ENCODE data around the gene SYT3.

DNA sequence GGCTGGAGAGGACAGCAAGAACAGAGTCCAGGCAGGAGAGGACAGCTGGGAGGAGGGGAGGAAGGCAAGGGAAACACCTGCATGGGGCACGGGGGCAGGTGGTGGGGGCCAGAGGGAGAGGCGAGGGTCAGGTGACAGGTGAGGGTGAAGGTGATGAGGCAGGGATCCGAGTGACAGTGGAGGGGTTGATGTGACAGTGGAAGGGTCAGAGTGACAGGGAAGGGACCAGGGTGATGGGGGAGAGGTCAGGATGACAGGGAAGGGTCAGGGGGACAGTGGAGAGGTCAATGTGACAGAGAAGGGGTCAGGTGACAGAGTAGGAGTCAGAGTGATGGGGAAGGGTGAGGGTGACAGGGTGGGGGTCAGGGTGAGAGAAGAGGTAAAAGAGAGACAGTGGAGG is 38.6 kb upstream of the SYT3 start:
- TF ChIP-seq, protein P1, sequence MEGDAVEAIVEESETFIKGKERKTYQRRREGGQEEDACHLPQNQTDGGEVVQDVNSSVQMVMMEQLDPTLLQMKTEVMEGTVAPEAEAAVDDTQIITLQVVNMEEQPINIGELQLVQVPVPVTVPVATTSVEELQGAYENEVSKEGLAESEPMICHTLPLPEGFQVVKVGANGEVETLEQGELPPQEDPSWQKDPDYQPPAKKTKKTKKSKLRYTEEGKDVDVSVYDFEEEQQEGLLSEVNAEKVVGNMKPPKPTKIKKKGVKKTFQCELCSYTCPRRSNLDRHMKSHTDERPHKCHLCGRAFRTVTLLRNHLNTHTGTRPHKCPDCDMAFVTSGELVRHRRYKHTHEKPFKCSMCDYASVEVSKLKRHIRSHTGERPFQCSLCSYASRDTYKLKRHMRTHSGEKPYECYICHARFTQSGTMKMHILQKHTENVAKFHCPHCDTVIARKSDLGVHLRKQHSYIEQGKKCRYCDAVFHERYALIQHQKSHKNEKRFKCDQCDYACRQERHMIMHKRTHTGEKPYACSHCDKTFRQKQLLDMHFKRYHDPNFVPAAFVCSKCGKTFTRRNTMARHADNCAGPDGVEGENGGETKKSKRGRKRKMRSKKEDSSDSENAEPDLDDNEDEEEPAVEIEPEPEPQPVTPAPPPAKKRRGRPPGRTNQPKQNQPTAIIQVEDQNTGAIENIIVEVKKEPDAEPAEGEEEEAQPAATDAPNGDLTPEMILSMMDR (IDR thresholded peaks at IDR 0.05), result no peak
- TF ChIP-seq POLR2AphosphoS5 (IDR thresholded peaks at IDR 0.05; ENCODE audit: insufficient read depth in 1 of 2, low read depth in 1 of 2), result no peak
- TF ChIP-seq POLR2A (IDR thresholded peaks at IDR 0.05), result no peak
